ENCODE data around the gene DEAF1.

DNA sequence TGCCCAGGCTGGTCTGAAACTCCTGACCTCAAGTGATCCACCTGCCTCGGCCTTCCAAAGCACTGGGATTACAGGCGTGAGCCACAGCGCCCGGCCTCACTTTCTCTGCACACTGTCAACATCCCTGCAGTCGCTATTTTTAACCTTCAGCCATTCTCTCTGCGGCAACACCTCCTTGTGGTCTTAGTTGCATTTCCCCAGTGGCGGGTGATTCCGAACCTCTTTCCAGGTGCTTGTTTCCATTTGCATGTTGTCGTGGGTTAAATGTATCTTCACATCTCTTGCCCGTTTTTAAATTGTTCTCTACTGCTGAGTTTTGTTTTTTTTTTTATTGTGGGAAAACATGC is 65.8 kb downstream of the DEAF1 start:
- TF ChIP-seq CTCF (IDR thresholded peaks at IDR 0.05 in 2 of 3, conservative IDR thresholded peaks at IDR 0.05 in 1 of 3; ENCODE audit: borderline replicate concordance in 1 of 3, insufficient read depth in 1 of 3, low read depth in 2 of 3, low read length in 2 of 3) (no peak), SP1 (IDR thresholded peaks at IDR 0.05; ENCODE audit: low read depth) (no peak), POLR2AphosphoS5 (IDR thresholded peaks at IDR 0.05; ENCODE audit: low read depth, low read length) (no peak), EZH2 (IDR thresholded peaks at IDR 0.05) (no peak), JUND (IDR thresholded peaks at IDR 0.05) (no peak), POLR2A (IDR thresholded peaks at IDR 0.05; ENCODE audit: borderline replicate concordance, extremely low read depth, insufficient read depth, insufficient read length) (no peak), RAD21 (IDR thresholded peaks at IDR 0.05; ENCODE audit: low read depth) (no peak), ZNF274 (IDR thresholded peaks at IDR 0.05; ENCODE audit: low read depth, low read length) (no peak)

Measured in HCT116 (cell line).